HG03064 (cell line): ENCODE data around the gene CDIP1.

ENCODE experiments used
- ATAC-seq: cut with Tn5 transposase; IDR thresholded peaks from one replicate; pipeline ENCODE4 v1.9.1; 2021; ENCODE audit warnings: low read depth; ENCODE audit not compliant: unreplicated experiment

CDIP1 gene

GRCh38 chr16:4496305-4496704, 42.3 kb downstream of the CDIP1 start:
- ATAC-seq, result no peak

GRCh38 chr16:4495766-4496165, 42.8 kb downstream of the CDIP1 start:
- ATAC-seq, result no peak

GRCh38 chr16:4494746-4495490, 43.7 kb downstream of the CDIP1 start:
- ATAC-seq, result no peak

- ATAC-seq, result no peak
These were observed 46.7 kb downstream of the CDIP1 start for GRCh38 chr16:4491898-4492297.

GRCh38 chr16:4489030-4489429, 49.5 kb downstream of the CDIP1 start:
- no peak for ATAC-seq

GRCh38 chr16:4488499-4488967, 50.0 kb downstream of the CDIP1 start:
- ATAC-seq, result no peak

- ATAC-seq, result no peak
These were observed 50.5 kb downstream of the CDIP1 start for GRCh38 chr16:4487955-4488498.

GRCh38 chr16:4486126-4486893, 52.3 kb downstream of the CDIP1 start:
- ATAC-seq, result no peak

GRCh38 chr16:4481963-4482362, 56.6 kb downstream of the CDIP1 start:
- ATAC-seq, result no peak

GRCh38 chr16:4481526-4481925, 57.0 kb downstream of the CDIP1 start:
- ATAC-seq, result no peak

GRCh38 chr16:4477966-4478365, 60.6 kb downstream of the CDIP1 start:
- ATAC-seq, result no peak

- peak; percentile 76 for ATAC-seq
These were observed 62.4 kb downstream of the CDIP1 start, which contains the start of gene HMOX2 for GRCh38 chr16:4475880-4476788. HMOX2 (plus strand) TSS chr16:4476398; CDS start chr16:4505525, 29,127 bp downstream.

- ATAC-seq, result no peak
These were observed 64.2 kb downstream of the CDIP1 start, which contains the start of gene NMRAL1 for GRCh38 chr16:4474192-4474961. NMRAL1 (minus strand) TSS chr16:4474625; CDS start chr16:4474132, 493 bp downstream.

- no peak for ATAC-seq
These were observed 65.7 kb downstream of the CDIP1 start for GRCh38 chr16:4472880-4473279.

GRCh38 chr16:4471869-4472268, 66.7 kb downstream of the CDIP1 start:
- no peak for ATAC-seq

- no peak for ATAC-seq
These were observed 69.6 kb downstream of the CDIP1 start for GRCh38 chr16:4468972-4469371.

GRCh38 chr16:4467916-4468315, 70.7 kb downstream of the CDIP1 start:
- ATAC-seq, result no peak

- ATAC-seq, result no peak
These were observed 72.4 kb downstream of the CDIP1 start for GRCh38 chr16:4465977-4466779.
